Measurements from ENCODE around the gene CCNY. TPM values are rescaled to one million over a fixed set of nuclear protein-coding genes. Genes with fewer than 3 reads are reported as not detected.

The CCNY gene
- total RNA-seq, 1 donor: 68.6 TPM

DNA sequence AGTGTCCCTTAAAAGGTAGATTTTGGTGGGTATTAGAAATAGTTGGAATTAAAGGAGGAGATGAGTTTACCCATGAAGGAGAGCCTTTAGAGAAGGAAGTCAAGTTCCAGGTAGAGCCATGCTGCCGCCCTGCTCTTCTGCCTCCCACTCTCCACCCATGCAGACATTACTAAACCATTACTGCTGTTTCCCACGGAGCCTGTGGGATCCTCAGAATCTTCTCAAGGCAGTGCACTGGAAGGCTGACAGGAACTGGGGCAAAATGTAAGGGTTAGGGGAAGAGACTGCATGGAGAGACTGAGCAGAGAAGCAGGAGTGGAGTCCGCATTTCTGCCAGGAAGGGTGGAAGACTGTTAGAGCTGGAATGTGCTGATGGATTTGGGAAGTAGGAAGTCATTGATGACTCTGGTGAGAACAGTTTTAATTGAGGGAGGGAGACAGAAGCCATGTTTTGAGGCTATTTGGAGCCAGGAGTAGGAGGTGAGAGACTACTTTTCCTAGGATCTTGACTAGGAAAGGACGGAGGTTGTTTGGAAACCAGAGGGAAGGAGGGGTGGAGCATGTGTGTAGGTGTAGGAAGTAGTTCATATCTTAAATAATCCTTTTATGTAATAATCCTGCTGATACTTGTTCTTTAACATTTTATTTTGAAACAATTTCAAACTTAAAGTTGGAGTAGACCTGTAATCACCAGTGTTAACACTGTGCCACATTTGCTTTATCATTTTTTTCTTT is 109.0 kb downstream of the CCNY start:
- H3K4me1 ChIP-seq (ENCODE audit: insufficient read depth, low read length): peaks cover 52% of the 10 kb centered on the region

DNA sequence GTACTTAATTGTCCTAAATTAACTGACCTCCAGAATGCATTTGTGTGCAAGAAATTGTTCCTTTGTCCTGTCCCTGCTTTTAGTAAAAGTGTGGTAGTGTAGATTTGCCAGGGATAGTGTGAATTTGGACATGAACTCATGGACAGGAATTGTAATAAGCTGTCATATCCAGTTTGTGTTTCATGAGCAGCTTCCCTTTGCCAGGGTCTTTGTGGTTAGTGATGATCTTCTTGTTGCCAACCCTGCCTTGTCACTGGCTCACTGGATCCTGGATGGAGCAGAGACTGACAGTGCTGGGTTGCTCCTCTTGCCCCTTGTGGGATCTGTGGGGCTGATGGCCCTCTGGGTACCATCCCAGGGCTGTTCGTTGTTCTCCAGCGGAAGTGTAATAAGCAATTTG is 110.1 kb downstream of the CCNY start:
- H3K4me3 ChIP-seq (ENCODE audit: low read length): no peak overlapping the region
- H3K9me3 ChIP-seq (ENCODE audit: low read depth, low read length): peaks cover 36% of the 10 kb centered on the region
- H3K27me3 ChIP-seq (ENCODE audit: insufficient read depth, low read length): no peaks in the 10 kb centered on the region
- peaks cover 62% of the 10 kb centered on the region for H3K4me1 ChIP-seq (ENCODE audit: insufficient read depth, low read length)

More for the DNA sequence above, 109.0 kb downstream of the CCNY start:
- Histone ChIP-seq H3K9me3 (ENCODE audit: low read depth, low read length) (peaks cover 36% of the 10 kb centered on the region), H3K27me3 (ENCODE audit: insufficient read depth, low read length) (no peaks in the 10 kb centered on the region), H3K4me3 (ENCODE audit: low read length) (no peak overlapping the region)

DNA sequence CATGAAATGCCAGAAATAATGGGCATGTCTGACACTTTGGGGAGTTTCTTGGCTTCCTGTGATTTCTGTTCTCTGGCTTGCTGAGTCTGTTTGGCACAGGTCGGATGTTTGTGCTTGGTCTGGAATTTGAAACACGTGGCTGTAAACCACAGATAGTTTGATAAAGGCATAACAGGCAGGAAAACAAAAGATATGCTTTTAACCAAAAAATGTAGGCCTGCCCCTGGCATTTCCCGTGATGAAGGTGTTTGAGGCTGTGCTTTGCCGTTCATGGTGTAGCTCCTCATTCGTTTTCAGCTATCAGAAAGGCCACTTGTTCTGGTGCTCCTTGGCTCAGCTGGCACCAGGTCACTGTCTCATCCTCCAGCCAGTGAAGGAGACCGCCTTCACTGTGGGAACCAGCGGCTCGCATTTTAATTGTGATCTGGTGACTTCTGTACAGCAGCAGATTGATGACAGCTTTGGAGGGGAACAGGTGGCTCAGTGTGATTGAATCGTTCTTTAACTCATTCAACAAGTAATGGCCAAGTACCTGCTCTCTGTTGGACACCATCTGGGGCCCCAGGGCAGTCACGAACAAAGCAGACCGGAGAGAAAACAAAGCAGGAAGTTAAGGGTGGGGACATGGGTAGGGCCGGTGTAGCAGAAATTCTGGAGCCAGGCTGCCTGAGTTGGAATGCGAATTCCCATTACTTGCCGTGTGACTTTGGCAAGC is 111.5 kb downstream of the CCNY start:
- peaks cover 75% of the 10 kb centered on the region for H3K4me1 ChIP-seq (ENCODE audit: insufficient read depth, low read length)
- no peak overlapping the region for H3K4me3 ChIP-seq (ENCODE audit: low read length)
- peaks cover 25% of the 10 kb centered on the region for H3K9me3 ChIP-seq (ENCODE audit: low read depth, low read length)
- no peaks in the 10 kb centered on the region for H3K27me3 ChIP-seq (ENCODE audit: insufficient read depth, low read length)

DNA sequence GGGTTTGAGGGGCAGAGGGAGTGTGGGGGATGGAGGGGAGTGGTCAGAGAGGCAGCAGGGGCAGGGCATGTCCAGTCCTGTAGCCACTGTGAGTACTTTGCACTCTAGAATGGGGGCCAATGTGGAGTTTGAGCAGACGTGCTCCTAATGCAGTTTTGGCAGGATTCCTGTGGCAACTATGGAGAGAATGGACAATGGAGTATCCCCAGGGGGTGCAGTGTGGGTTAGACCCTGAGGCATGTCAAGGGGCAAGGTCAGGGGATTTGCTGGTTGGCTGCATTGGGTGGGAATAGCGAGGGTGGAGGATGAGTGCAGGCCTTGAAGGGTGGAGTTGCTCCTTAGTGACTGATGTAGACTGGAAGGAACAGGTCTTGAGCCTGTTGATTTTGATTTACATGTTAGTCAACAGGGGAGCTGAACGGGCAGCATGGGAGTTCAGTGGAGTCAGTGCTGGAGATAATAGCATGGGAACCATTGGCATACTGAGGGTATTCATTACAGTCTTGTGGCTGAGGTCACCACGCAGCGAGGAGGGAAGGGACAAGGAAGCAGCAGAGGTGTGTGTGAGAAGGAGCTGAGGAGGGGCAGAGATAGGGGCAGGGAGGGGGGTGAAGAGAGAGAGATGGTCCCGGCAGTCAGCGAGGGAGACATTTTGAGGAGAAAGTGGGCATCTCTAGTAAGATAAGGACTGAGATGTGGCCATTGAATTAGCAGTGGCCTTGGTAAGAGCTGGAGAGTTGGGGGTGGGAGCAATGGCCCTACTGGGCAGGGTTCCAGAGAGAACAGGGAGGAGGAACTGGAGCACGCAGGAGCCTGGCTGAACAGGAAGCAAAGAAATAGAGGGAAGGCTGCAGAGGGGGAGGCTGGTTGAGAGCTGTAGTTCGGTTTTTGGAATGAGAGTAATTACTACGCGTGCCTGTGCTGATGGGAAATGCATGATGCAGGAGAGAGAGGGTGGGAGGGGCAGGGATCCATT is 112.7 kb downstream of the CCNY start:
- H3K9me3 ChIP-seq (ENCODE audit: low read depth, low read length): peaks cover 14% of the 10 kb centered on the region
- peaks cover 83% of the 10 kb centered on the region for H3K4me1 ChIP-seq (ENCODE audit: insufficient read depth, low read length)
- H3K4me3 ChIP-seq (ENCODE audit: low read length): no peak overlapping the region

DNA sequence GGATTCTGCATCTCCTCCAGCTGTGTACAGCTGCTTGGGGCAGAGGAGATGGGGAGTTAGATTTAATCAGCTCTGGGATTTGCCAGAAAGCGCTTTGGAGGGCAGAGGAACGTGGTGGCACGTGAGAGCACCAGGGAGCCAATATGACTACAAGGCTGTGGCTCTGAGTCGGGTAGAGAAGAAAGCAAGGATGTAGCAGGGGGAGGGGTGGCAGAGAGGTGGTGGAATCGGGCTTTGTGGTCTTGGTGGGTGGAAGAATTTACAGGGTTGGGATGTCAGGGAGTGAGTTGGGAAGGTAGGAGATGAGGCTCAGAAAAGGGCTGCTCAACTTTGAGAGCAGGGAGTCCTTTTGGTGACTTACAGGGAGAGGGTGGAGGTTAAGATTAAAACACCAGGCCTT is 113.6 kb downstream of the CCNY start:
- peaks cover 4% of the 10 kb centered on the region for H3K9me3 ChIP-seq (ENCODE audit: low read depth, low read length)
- H3K4me1 ChIP-seq (ENCODE audit: insufficient read depth, low read length): peaks cover 93% of the 10 kb centered on the region
- no peaks in the 10 kb centered on the region for H3K27me3 ChIP-seq (ENCODE audit: insufficient read depth, low read length)
- peak overlapping the region; percentile 16 for H3K4me3 ChIP-seq (ENCODE audit: low read length)

More for the DNA sequence above, 112.7 kb downstream of the CCNY start:
- no peaks in the 10 kb centered on the region for H3K27me3 ChIP-seq (ENCODE audit: insufficient read depth, low read length)

DNA sequence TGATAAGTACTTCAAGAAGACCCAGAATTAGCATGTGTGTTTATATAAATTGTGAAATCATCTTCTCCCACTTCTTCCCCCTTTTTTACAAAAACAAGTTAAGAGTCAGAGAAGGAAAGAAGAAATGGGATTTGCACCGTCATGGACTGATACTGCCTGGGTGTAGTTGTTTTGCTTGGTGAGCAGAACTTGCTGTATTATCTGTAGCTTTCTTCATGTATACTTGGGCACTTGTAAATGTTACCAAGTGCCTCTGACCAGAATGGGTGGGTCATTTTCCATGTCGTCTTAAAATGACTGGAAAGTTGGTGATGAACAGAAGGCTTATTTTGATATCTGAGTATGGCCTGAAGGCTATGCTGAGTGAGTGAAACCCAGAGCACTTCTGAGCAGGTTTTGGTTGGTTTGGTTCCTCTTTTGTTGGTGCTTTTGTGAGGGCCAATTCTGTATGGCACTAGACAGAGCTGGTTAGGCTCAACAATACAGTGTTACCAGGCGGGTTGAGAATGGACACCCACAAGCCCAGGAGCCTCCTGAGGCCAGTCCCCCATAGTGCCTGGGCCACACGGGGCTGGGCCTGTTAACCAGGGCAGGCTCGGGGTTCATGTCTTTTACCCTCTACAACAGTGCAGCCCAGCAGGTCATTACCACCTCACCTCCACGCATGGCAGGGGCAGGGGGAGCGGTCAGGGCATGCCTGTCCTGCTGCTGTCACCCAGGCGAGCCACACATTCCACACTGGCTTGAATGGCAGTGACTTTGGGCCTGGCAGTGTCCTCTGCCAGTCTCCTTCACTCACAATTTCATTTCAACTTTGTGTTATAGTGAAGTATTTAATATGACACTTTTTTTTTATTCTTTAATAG is 115.1 kb downstream of the CCNY start:
- peaks cover 94% of the 10 kb centered on the region for H3K4me1 ChIP-seq (ENCODE audit: insufficient read depth, low read length)
- no peaks in the 10 kb centered on the region for H3K27me3 ChIP-seq (ENCODE audit: insufficient read depth, low read length)
- no peak overlapping the region for H3K4me3 ChIP-seq (ENCODE audit: low read length)
- no peaks in the 10 kb centered on the region for H3K9me3 ChIP-seq (ENCODE audit: low read depth, low read length)

DNA sequence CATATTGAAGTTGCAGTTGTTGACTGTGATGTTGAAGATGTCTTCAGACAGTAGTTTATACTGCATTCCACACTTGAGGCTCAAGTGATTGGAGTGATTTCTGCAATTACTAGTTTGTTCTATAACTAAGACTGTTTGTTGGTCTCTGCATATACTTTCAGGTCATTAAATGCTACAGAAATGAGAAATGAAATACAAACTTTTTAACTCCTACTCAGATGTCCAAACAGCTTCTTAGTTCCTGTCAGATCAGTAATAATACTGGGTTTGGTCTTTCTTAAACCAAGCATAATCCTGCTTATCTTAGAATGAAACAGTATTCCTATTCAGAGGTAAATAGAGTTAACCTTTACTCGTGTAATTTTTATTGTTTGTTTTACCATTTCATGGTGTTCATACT is 115.9 kb downstream of the CCNY start:
- Histone ChIP-seq H3K4me1 (ENCODE audit: insufficient read depth, low read length) (peaks cover 90% of the 10 kb centered on the region), H3K4me3 (ENCODE audit: low read length) (no peak overlapping the region), H3K9me3 (ENCODE audit: low read depth, low read length) (no peaks in the 10 kb centered on the region), H3K27me3 (ENCODE audit: insufficient read depth, low read length) (no peaks in the 10 kb centered on the region)

DNA sequence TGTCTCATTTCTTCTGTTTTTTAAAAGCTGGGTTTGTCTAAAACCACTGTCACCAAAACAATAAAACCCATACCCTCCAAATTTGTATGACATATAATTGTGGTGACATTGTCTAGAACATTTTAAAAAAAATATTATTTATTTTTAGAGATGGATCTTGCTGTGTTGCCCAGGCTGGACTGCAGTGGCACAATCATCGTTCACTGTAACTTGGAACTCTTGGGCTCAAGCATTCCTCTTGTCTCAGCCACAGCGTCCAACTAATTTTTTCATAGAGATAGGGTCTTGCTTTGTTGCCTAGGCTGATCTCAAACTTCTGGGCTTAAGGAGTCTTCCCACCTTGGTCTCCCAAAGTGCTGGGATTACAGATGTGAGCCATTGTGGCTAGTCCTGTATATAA is 116.5 kb downstream of the CCNY start:
- H3K4me1 ChIP-seq (ENCODE audit: insufficient read depth, low read length): peaks cover 90% of the 10 kb centered on the region
- H3K4me3 ChIP-seq (ENCODE audit: low read length): no peak overlapping the region
- no peaks in the 10 kb centered on the region for H3K9me3 ChIP-seq (ENCODE audit: low read depth, low read length)
- no peaks in the 10 kb centered on the region for H3K27me3 ChIP-seq (ENCODE audit: insufficient read depth, low read length)

DNA sequence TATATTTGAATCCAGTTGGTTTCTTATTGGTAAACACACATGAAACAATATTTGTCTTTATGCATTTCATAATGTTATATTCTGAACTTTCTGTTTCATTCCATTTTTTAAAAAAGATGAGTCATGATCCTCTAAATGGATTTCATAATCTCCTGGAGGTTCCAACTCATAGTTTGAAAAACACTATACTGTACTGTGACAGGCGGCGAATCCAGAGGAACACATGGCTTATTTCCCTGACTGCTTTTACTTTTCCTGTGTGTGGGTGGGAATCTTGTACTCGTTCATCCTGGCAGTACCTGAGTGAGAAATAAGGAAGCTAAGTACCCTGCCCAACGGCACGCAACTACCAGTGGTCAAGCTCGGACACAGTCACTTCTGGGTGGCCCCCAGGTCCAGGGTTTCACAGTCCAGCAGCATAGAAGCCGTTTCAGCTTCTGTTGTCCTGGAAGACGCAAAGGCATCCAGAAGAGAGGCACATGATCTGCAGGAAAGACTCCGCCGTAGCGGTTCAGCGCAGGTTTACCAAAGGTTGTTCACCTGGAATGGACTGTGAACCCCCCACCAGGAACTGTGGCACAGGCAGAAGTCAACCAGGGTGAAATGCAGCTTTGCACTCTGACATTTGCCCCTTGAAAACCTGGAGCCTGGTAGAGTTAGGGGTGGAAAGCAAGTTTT is 117.7 kb downstream of the CCNY start:
- H3K4me1 ChIP-seq (ENCODE audit: insufficient read depth, low read length): peaks cover 90% of the 10 kb centered on the region
- H3K27me3 ChIP-seq (ENCODE audit: insufficient read depth, low read length): no peaks in the 10 kb centered on the region
- H3K4me3 ChIP-seq (ENCODE audit: low read length): no peak overlapping the region
- no peaks in the 10 kb centered on the region for H3K9me3 ChIP-seq (ENCODE audit: low read depth, low read length)

DNA sequence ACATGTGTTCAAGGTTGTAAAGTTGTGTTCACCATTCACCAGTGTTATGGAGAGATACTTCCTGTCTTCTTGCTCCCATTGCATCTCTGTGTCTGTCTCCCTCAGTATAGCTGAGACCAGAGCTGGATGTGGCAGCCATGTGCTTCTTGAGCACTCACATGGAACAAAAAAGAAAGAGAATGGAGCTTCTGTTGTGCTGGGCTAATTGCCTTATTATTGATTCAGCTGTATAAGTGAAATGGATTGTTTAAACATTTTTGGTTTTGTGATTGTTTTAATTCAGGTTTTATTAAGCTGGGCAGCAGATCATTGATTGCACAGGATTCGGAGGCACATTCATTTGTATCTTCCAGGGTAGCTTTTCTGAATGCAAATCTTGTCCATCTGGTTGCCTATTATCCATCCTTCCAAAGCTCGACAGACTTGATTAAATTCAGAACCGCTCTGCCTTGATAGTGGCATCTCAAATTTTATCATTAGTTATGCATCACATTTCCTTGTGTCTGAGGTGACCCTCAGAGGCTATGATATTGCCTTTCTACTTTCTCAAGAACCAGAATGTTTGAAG is 119.9 kb downstream of the CCNY start:
- Histone ChIP-seq H3K4me1 (ENCODE audit: insufficient read depth, low read length) (peaks cover 85% of the 10 kb centered on the region), H3K9me3 (ENCODE audit: low read depth, low read length) (no peaks in the 10 kb centered on the region), H3K27me3 (ENCODE audit: insufficient read depth, low read length) (no peaks in the 10 kb centered on the region), H3K4me3 (ENCODE audit: low read length) (no peak overlapping the region)

DNA sequence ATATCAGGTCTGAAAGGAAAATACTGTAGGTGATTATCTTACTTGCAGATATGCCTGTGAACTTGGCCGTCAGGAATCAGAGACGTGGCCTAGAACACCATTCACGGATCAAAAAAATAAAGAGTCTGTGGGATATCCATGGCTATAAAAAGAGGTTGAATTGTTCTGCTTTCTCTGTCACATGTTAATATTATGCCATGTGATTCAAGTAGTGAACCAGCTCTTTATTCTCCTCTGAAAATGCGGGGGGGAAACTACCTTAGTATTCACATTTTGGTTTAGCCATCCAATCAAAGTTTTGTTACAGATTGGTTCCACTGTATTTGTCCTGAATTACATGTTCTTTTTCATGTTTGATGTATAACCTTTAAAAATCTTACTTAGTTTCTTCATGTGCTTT is 120.5 kb downstream of the CCNY start:
- H3K27me3 ChIP-seq (ENCODE audit: insufficient read depth, low read length): no peaks in the 10 kb centered on the region

DNA sequence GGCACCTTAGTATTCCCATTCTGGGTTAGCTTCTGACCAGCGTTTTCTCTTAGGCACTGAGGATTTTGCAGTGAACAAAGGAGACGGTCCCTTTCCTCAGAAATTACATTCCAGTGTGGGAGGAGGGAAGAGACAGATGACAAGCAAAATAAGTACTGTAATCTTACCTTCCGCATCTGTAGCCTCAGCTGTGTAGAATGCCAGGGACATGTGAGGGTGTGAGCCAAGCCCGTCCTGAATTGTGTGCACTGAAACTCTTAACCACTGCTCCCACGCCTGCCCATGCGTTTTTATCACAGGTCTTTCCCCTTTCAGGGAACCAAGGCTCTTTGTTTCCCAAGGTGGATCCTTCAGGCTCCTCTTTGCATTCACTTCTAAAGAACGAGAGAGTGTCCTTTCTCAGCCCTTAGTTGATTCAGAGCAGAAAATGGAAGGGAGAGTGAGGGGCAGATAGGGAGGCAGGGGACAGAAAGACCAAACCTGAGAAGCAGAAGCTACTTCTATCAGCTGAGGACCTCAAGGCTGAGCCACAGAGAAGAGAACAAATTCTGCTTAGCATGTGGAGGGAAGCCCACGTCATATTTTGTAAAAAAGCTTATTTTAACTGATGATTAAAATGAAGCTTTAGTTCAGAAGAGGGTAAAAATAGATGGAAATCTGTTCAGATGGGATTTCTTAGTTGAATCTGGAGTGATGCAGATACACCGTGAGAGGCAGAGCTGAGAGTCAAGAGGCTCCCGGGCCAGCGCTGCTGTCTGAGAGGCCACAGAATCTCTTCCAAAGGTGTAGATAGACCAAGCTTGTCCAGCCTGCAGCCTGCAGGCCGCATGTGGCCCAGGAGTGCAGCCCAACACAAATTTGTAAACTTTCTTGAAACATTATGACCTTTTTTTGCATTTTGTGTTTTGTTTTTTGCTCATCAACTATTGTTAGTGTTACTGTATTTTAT is 122.5 kb downstream of the CCNY start:
- Histone ChIP-seq H3K27me3 (ENCODE audit: insufficient read depth, low read length) (no peaks in the 10 kb centered on the region), H3K9me3 (ENCODE audit: low read depth, low read length) (no peaks in the 10 kb centered on the region), H3K4me1 (ENCODE audit: insufficient read depth, low read length) (peaks cover 89% of the 10 kb centered on the region), H3K4me3 (ENCODE audit: low read length) (no peak overlapping the region)

More for the DNA sequence above, 120.5 kb downstream of the CCNY start:
- H3K4me3 ChIP-seq (ENCODE audit: low read length): no peak overlapping the region
- H3K9me3 ChIP-seq (ENCODE audit: low read depth, low read length): no peaks in the 10 kb centered on the region
- peaks cover 85% of the 10 kb centered on the region for H3K4me1 ChIP-seq (ENCODE audit: insufficient read depth, low read length)

DNA sequence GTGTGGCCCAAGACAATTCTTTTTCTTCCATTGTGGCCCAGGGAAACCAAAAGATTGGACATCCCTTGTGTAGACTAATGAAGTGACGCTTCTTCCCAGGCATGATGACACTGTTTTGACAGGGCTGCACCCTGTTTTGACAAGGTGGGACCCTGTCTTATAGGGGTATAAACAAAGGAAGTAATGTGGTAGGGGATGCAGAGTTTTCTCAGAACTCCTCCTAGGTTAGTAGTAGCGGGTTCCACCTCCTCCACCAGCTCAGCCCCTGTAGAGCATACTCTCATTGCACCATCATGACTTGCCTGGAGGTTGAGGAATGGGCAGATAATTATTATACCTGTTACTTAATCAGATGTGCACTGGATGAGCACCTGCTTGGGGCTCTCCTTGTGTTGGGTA is 123.1 kb downstream of the CCNY start:
- H3K4me1 ChIP-seq (ENCODE audit: insufficient read depth, low read length): peaks cover 89% of the 10 kb centered on the region
- no peak overlapping the region for H3K4me3 ChIP-seq (ENCODE audit: low read length)
- no peaks in the 10 kb centered on the region for H3K9me3 ChIP-seq (ENCODE audit: low read depth, low read length)
- no peaks in the 10 kb centered on the region for H3K27me3 ChIP-seq (ENCODE audit: insufficient read depth, low read length)

Measured in mononuclear cell (primary cell).